Stomach (tissue), 9 donors: ENCODE measurements around the gene ATP6AP1. TPM values are rescaled to one million over a fixed set of nuclear protein-coding genes. Genes with fewer than 3 reads are reported as not detected.

ENCODE experiments used
- DNase-seq, 2 donors: peaks; one replicate each; pipeline versions ENCODE4 v3.0.0 to v3.0.0-alpha.2; 2013 to 2019
- H3K27ac ChIP-seq, 5 donors: fragments of 200-600 bp in 4 of 5; sonication (generic) in 4 of 5; one replicate each; pipeline ENCODE4 v1.5.1; 2013 to 2019; ENCODE audit warnings: mild to moderate bottlenecking in 1 of 5, moderate library complexity in 1 of 5
- H3K27me3 ChIP-seq, 3 donors: fragments of 200-600 bp; sonication (generic); one replicate each; pipeline ENCODE4 v1.5.1; 2017 to 2019; ENCODE audit warnings: mixed run types in 1 of 3
- H3K36me3 ChIP-seq, 4 donors: fragments of 200-600 bp; sonication (generic); 1 replicate in 3 of 4; 2 replicates in 1 of 4; pipeline ENCODE4 v1.5.1; 2016 to 2019
- H3K4me1 ChIP-seq, 4 donors: fragments of 200-600 bp; sonication (generic); one replicate each; pipeline ENCODE4 v1.5.1; 2016 to 2019
- H3K4me3 ChIP-seq, 4 donors: fragments of 200-600 bp; sonication (generic) in 3 of 4; one replicate each; pipeline ENCODE4 v1.5.1; 2016 to 2019; ENCODE audit warnings: mild to moderate bottlenecking in 1 of 4
- H3K9me3 ChIP-seq, 4 donors: fragments of 200-600 bp; sonication (generic); one replicate each; pipeline ENCODE4 v1.5.1; 2016 to 2019
- EP300 ChIP-seq: sonication (generic); formaldehyde crosslinking; IDR thresholded peaks from one replicate; pipeline ENCODE4 v1.6.1; 2017; ENCODE audit warnings: antibody characterized with exemption
- POLR2A ChIP-seq, 4 donors: fragments of 450-650 bp; IDR thresholded peaks; one replicate each; pipeline ENCODE4 v1.6.1; 2016; ENCODE audit warnings: antibody characterized with exemption in 4 of 4, control low read depth in 2 of 4, mild to moderate bottlenecking in 1 of 4, moderate library complexity in 1 of 4
- POLR2AphosphoS5 ChIP-seq, 3 donors: sonication (generic); formaldehyde crosslinking; IDR thresholded peaks; one replicate each; pipeline ENCODE4 v1.6.1; 2016; ENCODE audit warnings: antibody characterized with exemption in 3 of 3
- WGBS, 5 donors: extraction: QIAGEN DNeasy Blood & Tissue Kit in 3 of 5; methylation state at CpG; one replicate each; pipeline versions ENCODE4 v1.1.5 to v1.1.7; 2013 to 2018; 5-methylcytosine and 5-hydroxymethylcytosine counted together
- intact Hi-C: fragments of 100-400 bp; cut with DNase I; formaldehyde crosslinking; loops from one replicate; pipeline ENCODE4 v1.15.1; 2023; ENCODE audit warnings: low total_unique reads
- polyA plus RNA-seq, 3 donors: library from polyadenylated mRNA; stranded (reverse); fragments of 200-250 nt; gene quantifications; one replicate each; pipeline ENCODE4 v1.2.3, GENCODE V29; 2013
- total RNA-seq, 5 donors: library from RNA; depleted of rRNA; stranded (reverse); fragments of >200 nt; gene quantifications; one replicate each; pipeline versions ENCODE4 v1.1.0 to v1.2.3, GENCODE V29; 2014 to 2016
- TF ChIP-seq, protein P1 (sequence below), 7 experiments: fragments of 450-650 bp in 4 of 7; fragments of 200-600 bp in 3 of 7; sonication (generic) in 3 of 7; IDR thresholded peaks; one replicate each; pipeline ENCODE4 v1.5.1; 2016 to 2019; ENCODE audit warnings: antibody characterized with exemption in 7 of 7, control low read depth in 2 of 7, mild to moderate bottlenecking in 1 of 7
- donor health status: healthy with polysubstance abuse.
- donor health status: Bipolar disorder and iron deficiency.
- donor health status: healthy.

The ATP6AP1 gene
- total and polyA plus RNA-seq, 8 donors = 13.4 to 69.3 (median 30.8) TPM

DNA sequence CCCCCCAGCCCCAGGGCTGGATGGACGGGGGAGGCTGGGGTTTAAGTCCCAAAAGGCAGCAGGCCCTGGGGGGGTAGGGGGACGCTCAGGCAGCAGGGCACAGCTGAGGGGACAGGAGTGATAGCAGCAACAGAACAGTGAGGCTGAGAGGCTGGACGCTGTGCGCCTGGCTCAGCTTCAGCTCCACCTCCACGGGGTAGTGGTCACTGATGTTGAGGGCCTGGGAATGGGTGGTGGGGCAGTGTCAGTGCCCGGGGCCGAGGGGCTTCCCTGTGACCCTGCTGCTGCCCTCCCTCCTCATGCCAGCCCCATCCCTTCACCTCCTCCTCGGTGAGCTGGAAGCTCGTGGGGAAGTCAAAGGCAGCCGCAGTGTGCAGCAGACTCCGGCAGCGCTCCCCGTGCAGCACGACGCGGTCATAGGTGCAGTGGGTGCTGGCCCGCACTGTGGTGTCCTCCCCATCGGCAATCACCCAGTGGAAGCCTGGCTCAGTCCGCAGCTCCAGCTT lies 25.8 kb upstream of the ATP6AP1 start:
- intact Hi-C loops = no loop called here
- TF ChIP-seq, protein P1, sequence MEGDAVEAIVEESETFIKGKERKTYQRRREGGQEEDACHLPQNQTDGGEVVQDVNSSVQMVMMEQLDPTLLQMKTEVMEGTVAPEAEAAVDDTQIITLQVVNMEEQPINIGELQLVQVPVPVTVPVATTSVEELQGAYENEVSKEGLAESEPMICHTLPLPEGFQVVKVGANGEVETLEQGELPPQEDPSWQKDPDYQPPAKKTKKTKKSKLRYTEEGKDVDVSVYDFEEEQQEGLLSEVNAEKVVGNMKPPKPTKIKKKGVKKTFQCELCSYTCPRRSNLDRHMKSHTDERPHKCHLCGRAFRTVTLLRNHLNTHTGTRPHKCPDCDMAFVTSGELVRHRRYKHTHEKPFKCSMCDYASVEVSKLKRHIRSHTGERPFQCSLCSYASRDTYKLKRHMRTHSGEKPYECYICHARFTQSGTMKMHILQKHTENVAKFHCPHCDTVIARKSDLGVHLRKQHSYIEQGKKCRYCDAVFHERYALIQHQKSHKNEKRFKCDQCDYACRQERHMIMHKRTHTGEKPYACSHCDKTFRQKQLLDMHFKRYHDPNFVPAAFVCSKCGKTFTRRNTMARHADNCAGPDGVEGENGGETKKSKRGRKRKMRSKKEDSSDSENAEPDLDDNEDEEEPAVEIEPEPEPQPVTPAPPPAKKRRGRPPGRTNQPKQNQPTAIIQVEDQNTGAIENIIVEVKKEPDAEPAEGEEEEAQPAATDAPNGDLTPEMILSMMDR (IDR thresholded peaks at IDR 0.05) = no peak
- no peak for TF ChIP-seq POLR2AphosphoS5 (IDR thresholded peaks at IDR 0.05)
- TF ChIP-seq EP300 = no peak

DNA sequence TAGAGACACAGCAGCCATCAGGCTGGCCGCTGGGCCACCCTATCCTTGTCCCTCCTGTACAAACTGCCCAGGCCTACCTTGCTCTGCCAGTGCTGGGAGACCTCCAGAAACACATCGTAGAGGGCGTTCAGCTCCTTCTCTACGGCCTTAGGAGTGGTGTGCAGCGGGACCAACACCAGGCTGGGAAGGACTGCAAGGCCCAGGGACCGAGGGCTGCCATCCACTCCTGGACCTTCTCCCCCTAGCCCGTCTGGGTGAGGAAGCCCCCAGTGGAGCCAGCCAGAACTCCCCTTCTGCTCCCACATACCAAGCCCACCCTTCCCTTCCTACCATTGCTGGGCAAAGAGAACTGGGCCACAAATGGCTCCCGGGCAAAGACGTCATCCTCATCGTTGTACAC lies 25.3 kb upstream of the ATP6AP1 start:
- Histone ChIP-seq H3K4me1 (peaks cover 9 to 31% (median 26%) of the 10 kb centered on the region in 4 donors), H3K27ac (no peak overlapping the region), H3K36me3 (peaks cover 17 to 36% (median 27%) of the 10 kb centered on the region in 4 donors), H3K27me3 (no peaks in the 10 kb centered on the region), H3K9me3 (peaks cover 0 to 6% (median 0%) of the 10 kb centered on the region in 4 donors), H3K4me3 (no peak overlapping the region)
- intact Hi-C loops = no loop called here
- WGBS, 5 donors = 80 to 100% (median 88%) methylated on average over 3 to 10 of the region's 10 CpGs
- TF ChIP-seq POLR2AphosphoS5 (IDR thresholded peaks at IDR 0.05) (no peak), EP300 (no peak)
- TF ChIP-seq, protein P1 (IDR thresholded peaks at IDR 0.05) = no peak
- no peak for DNase-seq

More for the DNA sequence above, 25.8 kb upstream of the ATP6AP1 start:
- DNase-seq = no peak
- 40 to 76% (median 61%) methylated on average over 3 to 19 of the region's 19 CpGs for WGBS, 5 donors
- H3K27me3 ChIP-seq = no peaks in the 10 kb centered on the region
- H3K36me3 ChIP-seq = peaks cover 17 to 36% (median 27%) of the 10 kb centered on the region in 4 donors
- peaks cover 9 to 31% (median 25%) of the 10 kb centered on the region in 4 donors for H3K4me1 ChIP-seq
- H3K27ac ChIP-seq = peak overlapping the region in 1 of 5 donors; percentile 48
- H3K4me3 ChIP-seq = no peak overlapping the region
- H3K9me3 ChIP-seq = peaks cover 0 to 11% (median 0%) of the 10 kb centered on the region in 4 donors

DNA sequence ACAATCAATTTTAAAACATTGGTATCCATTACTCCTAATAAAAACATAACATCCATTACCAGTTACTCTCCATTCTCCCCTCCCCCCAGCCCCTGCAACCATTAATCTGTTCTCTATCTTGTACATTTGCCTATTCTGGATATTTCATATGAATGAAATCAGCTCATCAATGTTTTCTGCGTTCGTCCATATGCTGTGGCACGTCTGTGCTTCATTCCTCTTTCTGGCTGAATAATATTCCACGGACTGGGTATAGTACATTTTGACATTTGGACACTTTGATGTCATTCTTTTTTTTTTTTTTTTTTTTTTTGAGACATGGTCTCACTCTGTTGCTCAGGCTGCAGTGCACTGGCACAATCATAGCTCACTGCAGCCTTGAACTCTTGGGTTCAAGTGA lies 24.6 kb upstream of the ATP6AP1 start:
- H3K36me3 ChIP-seq = peaks cover 17 to 36% (median 27%) of the 10 kb centered on the region in 4 donors
- intact Hi-C loops = no loop called here
- peaks cover 9 to 37% (median 26%) of the 10 kb centered on the region in 4 donors for H3K4me1 ChIP-seq
- 83 to 95% (median 92%) methylated on average over 4 of the region's 4 CpGs for WGBS, 5 donors
- H3K27ac ChIP-seq = no peak overlapping the region
- no peak overlapping the region for H3K4me3 ChIP-seq
- TF ChIP-seq POLR2A (IDR thresholded peaks at IDR 0.05) (no peak), POLR2AphosphoS5 (IDR thresholded peaks at IDR 0.05) (no peak)
- no peaks in the 10 kb centered on the region for H3K9me3 ChIP-seq
- H3K27me3 ChIP-seq = no peaks in the 10 kb centered on the region
- DNase-seq = no peak

DNA sequence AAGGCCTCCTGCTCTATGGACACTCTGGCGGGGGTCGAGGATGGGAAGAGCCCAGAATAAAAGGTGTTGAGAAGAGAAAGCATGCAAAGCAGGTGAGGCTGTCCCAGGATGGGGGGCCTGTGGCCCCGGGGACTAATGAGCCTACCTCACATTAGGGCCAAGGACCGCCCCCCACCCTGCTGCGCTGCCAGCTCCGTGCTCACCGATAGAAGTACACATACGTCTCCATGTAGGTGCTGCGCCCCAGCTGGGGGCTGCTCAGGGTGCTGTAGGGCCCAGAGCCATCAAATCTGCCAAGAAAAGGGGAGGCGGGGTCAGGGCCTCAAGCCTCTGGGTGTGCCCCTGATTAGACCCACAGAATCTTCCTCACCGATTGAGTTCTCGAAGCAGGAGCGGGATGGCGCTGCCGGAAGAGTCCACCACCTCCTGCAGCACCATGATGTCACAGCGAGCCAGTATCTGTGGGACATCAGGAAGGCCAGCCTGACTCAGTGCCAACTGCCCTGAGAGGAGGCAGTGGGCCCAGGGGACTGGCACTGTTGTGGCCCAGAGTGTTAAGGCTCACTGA lies 23.8 kb upstream of the ATP6AP1 start:
- WGBS, 5 donors = 87 to 97% (median 93%) methylated on average over 7 to 16 of the region's 16 CpGs
- Histone ChIP-seq H3K27me3 (no peaks in the 10 kb centered on the region), H3K36me3 (peaks cover 13 to 29% (median 20%) of the 10 kb centered on the region in 4 donors), H3K4me1 (peaks cover 6 to 34% (median 22%) of the 10 kb centered on the region in 4 donors), H3K4me3 (no peak overlapping the region), H3K27ac (no peak overlapping the region), H3K9me3 (no peaks in the 10 kb centered on the region)
- DNase-seq = no peak
- TF ChIP-seq POLR2A (IDR thresholded peaks at IDR 0.05) (no peak), EP300 (no peak), POLR2AphosphoS5 (IDR thresholded peaks at IDR 0.05) (no peak)
- TF ChIP-seq, protein P1 (IDR thresholded peaks at IDR 0.05) = no peak
- intact Hi-C loops = no loop called here
